Common myeloid progenitor, CD34-positive (primary cell): ENCODE data around the gene DCTD.
A peak's percentile ranks its signal among the peaks of the same experiment; 100 is the strongest.
"Not testable (repeated sequence)": the region's sequence is repeated elsewhere in the genome, so short reads cannot be mapped to it uniquely, and the experiment has no call there.

Experiments used
- CTCF ChIA-PET: fragments of 350-600 bp; sonication (Branson Sonifier 250); formaldehyde crosslinking; loops from one replicate; lab custom pipeline; 2021; ENCODE audit warnings: antibody characterized with exemption; lab: Charles Lee
- POLR2A ChIA-PET: fragments of 350-600 bp; sonication (Branson Sonifier 250); formaldehyde crosslinking; loops from one replicate; lab custom pipeline; 2021; ENCODE audit warnings: antibody characterized with exemption; lab: Charles Lee
- DNase-seq, 3 donors: peaks; one replicate each; pipeline versions ENCODE4 v3.0.0 to v3.0.0-alpha.2; 2013
- H3K27ac ChIP-seq, 2 experiments: 1 replicate in 1 of 2; 2 replicates in 1 of 2; pipeline ENCODE4 v1.7.0; 2013; ENCODE audit warnings: inconsistent platforms in 2 of 2, low read length in 2 of 2, mild to moderate bottlenecking in 2 of 2, low read depth in 1 of 2, moderate library complexity in 1 of 2; ENCODE audit not compliant: severe bottlenecking in 2 of 2, insufficient read depth in 1 of 2, poor library complexity in 1 of 2
- H3K27me3 ChIP-seq, 5 experiments: replicated peaks in 2 of 5; 1 replicate in 3 of 5; 2 replicates in 2 of 5; pipeline versions ENCODE4 v1.6.1 to v1.7.0; 2013; ENCODE audit warnings: low read length in 4 of 5, mild to moderate bottlenecking in 2 of 5, moderate library complexity in 2 of 5, inconsistent platforms in 1 of 5; ENCODE audit not compliant: insufficient read depth in 5 of 5, control insufficient read depth in 4 of 5
- H3K36me3 ChIP-seq, 4 experiments: 1 replicate in 2 of 4; 2 replicates in 2 of 4; pipeline versions ENCODE4 v1.6.1 to v1.7.0; 2013; ENCODE audit warnings: low read length in 3 of 4, control low read depth in 1 of 4, mild to moderate bottlenecking in 1 of 4; ENCODE audit not compliant: control insufficient read depth in 4 of 4, insufficient read depth in 4 of 4
- H3K4me1 ChIP-seq, 4 experiments: 1 replicate in 3 of 4; 2 replicates in 1 of 4; pipeline versions ENCODE4 v1.6.1 to v1.7.1; 2013; ENCODE audit warnings: low read length in 3 of 4, mild to moderate bottlenecking in 3 of 4, control low read depth in 1 of 4, inconsistent platforms in 1 of 4, moderate library complexity in 1 of 4; ENCODE audit not compliant: control insufficient read depth in 4 of 4, insufficient read depth in 4 of 4; ENCODE audit errors: control extremely low read depth in 1 of 4
- H3K4me3 ChIP-seq, 7 experiments: 1 replicate in 4 of 7; 2 replicates in 3 of 7; pipeline versions ENCODE4 v1.5.1 to v1.7.0; 2013; ENCODE audit warnings: mild to moderate bottlenecking in 7 of 7, low read length in 6 of 7, moderate library complexity in 6 of 7, inconsistent platforms in 2 of 7, low read depth in 2 of 7, control low read depth in 1 of 7; ENCODE audit not compliant: insufficient read depth in 4 of 7, control insufficient read depth in 1 of 7; ENCODE audit errors: extremely low read depth in 1 of 7
- H3K9me3 ChIP-seq, 5 experiments: 1 replicate in 4 of 5; 2 replicates in 1 of 5; pipeline versions ENCODE4 v1.6.1 to v1.7.1; 2013; ENCODE audit warnings: low read length in 4 of 5, mild to moderate bottlenecking in 2 of 5, inconsistent platforms in 1 of 5, low read depth in 1 of 5, moderate library complexity in 1 of 5; ENCODE audit not compliant: control insufficient read depth in 4 of 5, insufficient read depth in 2 of 5; ENCODE audit errors: control extremely low read depth in 1 of 5
- WGBS: methylation state at CpG from one replicate; pipeline ENCODE4 v1.1.5; 2013; ENCODE audit not compliant: insufficient coverage; 5-methylcytosine and 5-hydroxymethylcytosine counted together

Gene DCTD

GRCh38 chr4:182904211-182904761, 12.9 kb downstream of the DCTD start:
- no peak overlapping the region for H3K27ac ChIP-seq
- no peak for DNase-seq
- no peaks in the 10 kb centered on the region for H3K9me3 ChIP-seq
- WGBS: 95% methylated on average over 9 of the region's 12 CpGs
- ChIA-PET POLR2A (no interaction called here), CTCF (interaction anchor here (1.1 to 1.8 kb wide), 5 partner anchors 8 to 33 kb away, joined by 3 to 5 read pairs (median 4); no protein-coding TSS in a partner anchor)
- peaks cover 7 to 75% (median 48%) of the 10 kb centered on the region in 4 experiments for H3K36me3 ChIP-seq
- no peaks in the 10 kb centered on the region for H3K27me3 ChIP-seq
- H3K4me1 ChIP-seq: no peaks in the 10 kb centered on the region
- no peak overlapping the region for H3K4me3 ChIP-seq

- Histone ChIP-seq H3K4me3 (no peak overlapping the region), H3K4me1 (no peaks in the 10 kb centered on the region), H3K9me3 (no peaks in the 10 kb centered on the region), H3K27ac (no peak overlapping the region), H3K27me3 (no peaks in the 10 kb centered on the region), H3K36me3 (peaks cover 9 to 81% (median 55%) of the 10 kb centered on the region in 4 experiments)
- POLR2A ChIA-PET: no interaction called here
- DNase-seq: no peak
- CTCF ChIA-PET: no interaction called here
- WGBS: 98% methylated on average over 7 of the region's 9 CpGs
Measured at GRCh38 chr4:182903013-182903412, 14.2 kb downstream of the DCTD start.

GRCh38 chr4:182901337-182901736, 15.8 kb downstream of the DCTD start:
- H3K4me3 ChIP-seq: no peak overlapping the region
- ChIA-PET CTCF (no interaction called here), POLR2A (no interaction called here)
- 98% methylated on average over 9 of the region's 9 CpGs for WGBS
- peaks cover 10 to 82% (median 51%) of the 10 kb centered on the region in 4 experiments for H3K36me3 ChIP-seq
- no peaks in the 10 kb centered on the region for H3K9me3 ChIP-seq
- DNase-seq: no peak
- no peaks in the 10 kb centered on the region for H3K27me3 ChIP-seq
- H3K27ac ChIP-seq: no peak overlapping the region
- H3K4me1 ChIP-seq: no peaks in the 10 kb centered on the region

DNA sequence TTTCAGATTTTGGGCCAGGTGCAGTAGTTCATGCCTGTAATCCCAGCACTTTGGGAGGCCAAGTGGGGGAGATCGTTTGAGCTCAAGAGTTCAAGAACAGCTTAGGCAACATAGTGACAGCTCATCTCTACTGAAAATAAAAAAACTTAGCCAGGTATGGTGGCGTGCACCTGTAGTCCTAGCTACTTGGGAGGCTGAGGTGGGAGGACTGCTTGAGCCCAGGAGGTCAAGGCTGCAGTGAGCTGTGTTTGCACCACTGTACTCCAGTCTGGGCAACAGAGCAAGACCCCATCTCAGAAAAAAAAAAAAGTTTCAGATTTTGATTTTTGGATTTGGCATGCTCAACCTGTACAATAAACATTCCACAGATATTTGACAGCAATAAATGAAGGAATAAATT, 17.2 kb downstream of the DCTD start:
- H3K27ac ChIP-seq, DNase-seq, H3K27me3 ChIP-seq, H3K9me3 ChIP-seq, H3K4me1 ChIP-seq, H3K4me3 ChIP-seq, POLR2A ChIA-PET: not testable (repeated sequence)
- H3K36me3 ChIP-seq: peaks cover 17 to 85% (median 57%) of the 10 kb centered on the region in 4 experiments
- CTCF ChIA-PET: interaction anchor here (1.1 to 1.3 kb wide), 2 partner anchors 13 to 18 kb away, joined by 3 to 4 read pairs; no protein-coding TSS in a partner anchor
- 94% methylated on average over 2 of the region's 2 CpGs for WGBS

DNA sequence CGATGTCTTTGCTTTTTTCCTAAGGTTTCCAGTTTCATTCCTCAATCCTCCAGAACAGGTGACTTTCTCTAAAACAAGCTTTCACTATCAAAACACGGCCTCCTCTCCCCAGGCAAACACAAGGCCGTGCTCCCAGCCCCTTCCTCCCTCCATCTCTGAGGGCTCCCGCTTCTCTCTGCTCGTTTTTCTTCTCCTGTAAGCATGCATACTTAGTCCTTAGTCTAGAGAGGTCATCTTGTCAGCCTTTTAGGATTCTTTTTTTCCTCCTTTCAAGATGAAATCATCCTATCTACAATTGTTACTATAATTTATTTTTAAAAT, 18.7 kb downstream of the DCTD start:
- H3K27ac ChIP-seq: peak overlapping the region in 1 of 2 experiments; percentile 30
- no peak overlapping the region for H3K4me3 ChIP-seq
- no peaks in the 10 kb centered on the region for H3K9me3 ChIP-seq
- POLR2A ChIA-PET: no interaction called here
- 94% methylated on average over 3 of the region's 5 CpGs for WGBS
- CTCF ChIA-PET: interaction anchor here (0.9 to 3.2 kb wide), 2 partner anchors 13 to 27 kb away, joined by 3 to 8 read pairs; no protein-coding TSS in a partner anchor
- DNase-seq: no peak
- H3K36me3 ChIP-seq: peaks cover 18 to 85% (median 61%) of the 10 kb centered on the region in 4 experiments
- no peaks in the 10 kb centered on the region for H3K4me1 ChIP-seq
- no peaks in the 10 kb centered on the region for H3K27me3 ChIP-seq

- CTCF ChIA-PET: interaction anchor here (1.2 to 3.2 kb wide), 2 partner anchors 14 kb away, joined by 3 to 8 read pairs; no protein-coding TSS in a partner anchor
- 97% methylated on average over 20 of the region's 20 CpGs for WGBS
- Histone ChIP-seq H3K27ac (peak overlapping the region in 1 of 2 experiments; percentile 30), H3K27me3 (no peaks in the 10 kb centered on the region), H3K36me3 (peaks cover 22 to 85% (median 64%) of the 10 kb centered on the region in 4 experiments), H3K9me3 (no peaks in the 10 kb centered on the region), H3K4me3 (no peak overlapping the region), H3K4me1 (no peaks in the 10 kb centered on the region)
- no peak for DNase-seq
- POLR2A ChIA-PET: no interaction called here
Measured at GRCh38 chr4:182897601-182898478, 19.3 kb downstream of the DCTD start.

DNA sequence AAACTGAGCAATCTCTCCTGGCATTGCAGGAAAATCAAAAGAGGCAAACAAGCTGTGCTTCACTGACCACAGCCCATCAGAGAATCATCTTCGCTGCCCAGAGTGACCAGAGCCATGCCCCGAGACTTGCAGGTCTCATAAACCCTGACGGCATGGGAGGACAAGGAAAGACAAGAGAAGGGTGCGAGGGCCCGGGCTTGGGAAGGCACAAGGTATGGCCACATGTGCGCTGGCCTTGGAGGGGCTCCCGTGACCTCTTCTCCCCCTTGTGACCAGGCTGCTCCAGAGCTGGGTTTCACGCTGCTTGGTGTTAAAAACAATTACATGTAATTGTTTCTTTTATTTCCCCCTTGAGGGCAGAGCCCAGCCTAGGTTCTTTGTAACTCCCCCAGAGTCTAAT, 20.8 kb downstream of the DCTD start:
- Histone ChIP-seq H3K27ac (no peak overlapping the region), H3K9me3 (no peaks in the 10 kb centered on the region), H3K36me3 (peaks cover 25 to 84% (median 63%) of the 10 kb centered on the region in 4 experiments), H3K4me3 (no peak overlapping the region), H3K27me3 (no peaks in the 10 kb centered on the region), H3K4me1 (no peaks in the 10 kb centered on the region)
- ChIA-PET POLR2A (no interaction called here), CTCF (interaction anchor here (1.2 to 3.2 kb wide), 2 partner anchors 13 to 15 kb away, joined by 3 to 8 read pairs; no protein-coding TSS in a partner anchor)
- DNase-seq: no peak
- 94% methylated on average over 7 of the region's 8 CpGs for WGBS
